NB4 (cell line): Measurements from ENCODE around the gene NOD1.

Source experiments
- DNase-seq: peaks from one replicate; pipeline ENCODE4 v3.0.0; 2010; ENCODE audit warnings: low read depth
- H3K4me3 ChIP-seq: one replicate; pipeline ENCODE4 v1.5.1; 2011; ENCODE audit warnings: mild to moderate bottlenecking, low read depth, low read length, moderate library complexity
- CTCF ChIP-seq: IDR thresholded peaks from one replicate; pipeline ENCODE4 v1.5.1; 2012; ENCODE audit warnings: low read depth, low read length
- MAX ChIP-seq: IDR thresholded peaks from 2 replicates; pipeline ENCODE4 v1.6.1; 2011; ENCODE audit warnings: low read depth, low read length
- MYC ChIP-seq: IDR thresholded peaks from 2 replicates; pipeline ENCODE4 v1.6.1; 2011; ENCODE audit warnings: low read depth, low read length
- POLR2A ChIP-seq: IDR thresholded peaks from 2 replicates; pipeline ENCODE4 v1.6.1; 2011; ENCODE audit warnings: mild to moderate bottlenecking; ENCODE audit not compliant: insufficient read length; ENCODE audit errors: extremely low read depth

NOD1 gene

DNA sequence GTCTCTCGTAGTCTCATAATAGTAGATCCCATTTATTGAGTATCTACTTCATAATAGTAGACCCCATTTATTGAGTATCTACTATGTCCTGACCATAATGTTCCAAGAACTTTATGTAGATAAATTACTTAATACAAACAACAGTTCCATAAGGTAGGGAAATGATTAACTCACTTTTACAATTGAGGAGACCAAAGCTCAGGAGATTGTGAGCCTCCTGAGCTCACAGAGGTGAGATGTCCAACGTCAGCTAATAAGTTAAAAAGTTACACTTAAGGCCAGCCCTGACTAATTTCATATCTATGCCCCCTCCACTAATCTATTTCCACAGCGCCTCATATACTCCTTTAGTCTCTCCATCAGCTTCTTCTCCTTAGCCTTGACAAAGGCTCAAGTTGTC lies 43.6 kb upstream of the NOD1 start:
- no peak overlapping the region for H3K4me3 ChIP-seq
- TF ChIP-seq MAX (no peak), POLR2A (no peak), MYC (no peak), CTCF (no peak)
- no peak for DNase-seq

DNA sequence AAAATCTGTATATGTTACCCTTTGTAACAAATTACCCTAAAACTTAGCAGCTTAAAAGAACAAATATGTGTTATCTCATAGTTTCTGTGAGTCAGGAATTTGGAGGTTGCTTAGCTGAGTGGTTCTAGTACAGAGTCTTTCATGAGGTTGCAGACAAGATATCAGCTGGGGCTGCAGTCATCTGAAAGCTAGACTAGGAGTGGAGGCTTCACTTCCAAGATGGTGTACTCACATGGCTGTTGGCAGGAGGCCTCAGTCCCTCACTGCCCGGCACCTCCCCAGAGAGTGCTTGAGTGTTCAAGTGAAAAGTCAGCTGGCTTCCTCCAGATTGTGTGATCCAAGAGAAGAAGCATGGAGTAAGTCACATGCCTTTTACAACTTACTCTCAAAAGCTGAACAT lies 42.9 kb upstream of the NOD1 start:
- no peak for DNase-seq
- TF ChIP-seq MYC: no peak
- no peak for TF ChIP-seq MAX
- TF ChIP-seq POLR2A: no peak
- TF ChIP-seq CTCF: no peak
- H3K4me3 ChIP-seq: no peak overlapping the region

DNA sequence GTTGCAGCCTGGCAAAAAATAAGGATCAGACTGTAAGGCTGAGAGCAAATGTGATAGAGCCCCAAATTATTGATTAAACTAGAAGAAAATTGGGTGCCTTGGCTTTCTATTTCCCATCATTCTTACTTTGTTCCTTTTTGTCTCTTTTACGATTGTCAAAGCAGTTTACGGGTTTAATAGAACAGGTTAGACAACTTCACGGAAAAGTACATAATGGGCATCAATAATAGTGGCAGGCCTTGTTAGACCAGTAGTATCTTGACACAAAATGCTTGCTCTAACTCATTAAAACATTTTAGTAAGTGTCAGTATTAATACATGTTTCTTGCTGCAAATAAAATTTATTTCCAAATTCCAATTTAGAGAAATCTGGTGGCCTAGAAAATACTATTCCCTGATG lies 40.5 kb upstream of the NOD1 start:
- H3K4me3 ChIP-seq: no peak overlapping the region
- DNase-seq: no peak
- TF ChIP-seq MYC: no peak
- TF ChIP-seq CTCF: no peak

GRCh38 chr7:30515761-30516160 lies 37.2 kb upstream of the NOD1 start:
- no peak overlapping the region for H3K4me3 ChIP-seq
- no peak for DNase-seq
- TF ChIP-seq POLR2A (no peak), MAX (no peak), MYC (no peak), CTCF (no peak)

DNA sequence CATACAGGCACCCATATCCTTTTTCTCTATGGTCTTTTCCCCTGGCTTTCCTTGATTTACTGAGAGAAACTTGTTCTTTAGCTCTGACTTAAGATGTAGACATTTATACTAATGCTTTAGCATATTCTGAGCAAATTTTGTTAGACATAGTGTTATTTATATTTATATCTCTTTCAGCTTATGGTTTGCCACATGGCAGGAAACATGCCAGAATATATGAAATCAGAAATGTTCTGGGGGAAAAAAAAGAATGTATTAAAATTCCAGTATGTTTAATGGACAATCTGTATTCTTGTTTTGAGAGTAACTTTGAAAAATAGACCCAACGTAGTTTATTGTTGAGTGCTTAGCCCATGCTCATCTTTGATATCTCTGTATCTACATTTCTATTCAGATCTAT lies 36.2 kb upstream of the NOD1 start:
- DNase-seq: no peak
- H3K4me3 ChIP-seq: no peak overlapping the region
- no peak for TF ChIP-seq CTCF
- TF ChIP-seq MAX: no peak
- TF ChIP-seq MYC: no peak
- no peak for TF ChIP-seq POLR2A

DNA sequence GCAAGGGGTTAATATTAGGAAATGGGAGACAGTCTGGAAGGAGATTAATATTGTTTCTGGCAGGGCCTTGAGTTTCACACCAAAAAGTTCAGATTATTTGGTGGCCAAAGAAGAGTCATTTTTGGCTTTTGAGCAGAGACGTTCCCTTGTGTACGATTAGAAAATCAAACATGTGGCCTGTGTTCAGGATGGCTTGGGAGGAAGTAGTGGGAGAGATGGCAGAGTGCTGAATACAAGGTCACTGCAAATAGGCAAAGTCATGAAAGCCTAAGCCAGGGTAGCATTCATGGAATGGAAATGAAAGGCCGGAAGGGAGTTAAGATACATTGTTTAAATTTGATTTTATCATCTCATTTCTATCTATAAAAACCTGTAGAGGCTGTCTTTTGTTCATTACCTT lies 35.6 kb upstream of the NOD1 start:
- H3K4me3 ChIP-seq: no peak overlapping the region
- no peak for DNase-seq
- no peak for TF ChIP-seq POLR2A
- no peak for TF ChIP-seq MAX
- TF ChIP-seq CTCF: no peak
- no peak for TF ChIP-seq MYC
